ENCODE results near the gene FBXW9.

DNA sequence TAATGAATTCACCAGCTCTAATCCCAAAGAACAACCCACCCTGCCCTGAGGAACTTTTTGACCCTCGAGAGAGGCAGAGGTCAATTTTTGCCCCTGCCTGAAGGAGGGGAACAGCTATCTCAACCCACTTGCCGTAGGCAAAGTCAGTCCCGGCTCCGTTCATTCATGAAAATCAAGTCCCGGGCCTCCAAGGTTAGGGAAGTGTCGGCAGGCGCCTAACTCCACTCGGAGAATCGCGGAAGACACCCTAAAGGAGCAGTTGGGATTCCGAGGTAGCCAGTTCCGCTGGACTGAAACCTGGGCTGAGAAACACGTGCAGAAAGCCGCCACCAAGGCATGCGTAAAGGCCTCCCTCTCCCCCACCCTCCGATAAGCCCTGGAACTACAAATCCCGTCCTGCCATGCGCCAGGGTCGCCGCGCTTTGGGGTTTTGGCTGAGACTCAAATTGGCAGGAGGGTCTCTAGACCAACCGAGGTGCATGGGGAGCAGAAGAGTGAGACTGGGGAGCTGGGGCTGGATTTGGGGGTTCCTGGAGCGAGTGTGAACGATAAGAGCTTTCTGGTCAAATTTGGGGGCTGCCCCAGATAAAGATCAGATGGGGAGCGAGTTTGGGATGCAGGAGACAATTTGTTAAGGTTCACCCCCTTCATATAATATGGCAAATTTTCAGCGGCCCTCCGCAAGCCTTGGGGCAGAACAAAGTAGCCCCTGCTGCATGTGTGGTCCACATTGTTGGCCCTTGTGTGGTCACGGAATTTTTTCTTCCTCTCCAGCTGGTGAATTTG is 27.4 kb upstream of the FBXW9 start, which contains the start of gene TNPO2:
- no peak for TF ChIP-seq CTCF (IDR thresholded peaks at IDR 0.05)
- peak in 1 of 3 donors; percentile 14 for TF ChIP-seq POLR2A (IDR thresholded peaks at IDR 0.05)
